RWPE2 (cell line): ENCODE data around the gene CSAD.
"Not testable (repeated sequence)": the region's sequence is repeated elsewhere in the genome, so short reads cannot be mapped to it uniquely, and the experiment has no call there.

Experiments
- ATAC-seq: fragments of 200-7000 bp; cut with Tn5 transposase; 3 replicates; pipeline ENCODE4 v1.9.1; 2021; ENCODE audit warnings: low read depth
- DNase-seq: peaks from one replicate; pipeline ENCODE4 v3.0.0-alpha.2; 2020; ENCODE audit warnings: low spot score
- H3K27ac ChIP-seq: fragments of 450-650 bp; 2 replicates; pipeline ENCODE4 v1.5.1; 2017; ENCODE audit warnings: mild to moderate bottlenecking; ENCODE audit not compliant: poor library complexity, severe bottlenecking
- H3K27me3 ChIP-seq: fragments of 250-450 bp; sonication (Bioruptor Pico); 2 replicates; pipeline ENCODE4 v1.5.1; 2021; ENCODE audit warnings: mild to moderate bottlenecking, moderate library complexity; ENCODE audit not compliant: insufficient read depth, poor library complexity, severe bottlenecking
- H3K36me3 ChIP-seq: fragments of 250-450 bp; sonication (Bioruptor Pico); 2 replicates; pipeline ENCODE4 v1.5.1; 2020; ENCODE audit warnings: low read depth, mild to moderate bottlenecking, moderate library complexity
- H3K4me1 ChIP-seq: fragments of 250-450 bp; sonication (Bioruptor Pico); 2 replicates; pipeline ENCODE4 v1.5.1; 2021; ENCODE audit warnings: mild to moderate bottlenecking, moderate library complexity; ENCODE audit not compliant: insufficient read depth, poor library complexity, severe bottlenecking
- H3K4me3 ChIP-seq: fragments of 250-450 bp; sonication (Bioruptor Pico); 2 replicates; pipeline ENCODE4 v1.5.1; 2021; ENCODE audit warnings: mild to moderate bottlenecking, moderate library complexity; ENCODE audit not compliant: severe bottlenecking
- H3K9me3 ChIP-seq: fragments of 250-450 bp; sonication (Bioruptor Pico); 2 replicates; pipeline ENCODE4 v1.5.1; 2021; ENCODE audit warnings: mild to moderate bottlenecking, moderate library complexity; ENCODE audit not compliant: severe bottlenecking
- CTCF ChIP-seq: fragments of 450-650 bp; IDR thresholded peaks from one replicate; pipeline ENCODE4 v1.5.1; 2017; ENCODE audit warnings: mild to moderate bottlenecking, moderate library complexity; ENCODE audit not compliant: poor library complexity, severe bottlenecking

CSAD gene

GRCh38 chr12:53169644-53170043 is 11.1 kb downstream of the CSAD start:
- ATAC-seq (no peak), DNase-seq (no peak)
- H3K27me3 ChIP-seq: no peaks in the 10 kb centered on the region
- no peaks in the 10 kb centered on the region for H3K4me1 ChIP-seq
- no peaks in the 10 kb centered on the region for H3K36me3 ChIP-seq
- no peak overlapping the region for H3K4me3 ChIP-seq
- H3K9me3 ChIP-seq: no peaks in the 10 kb centered on the region
- no peak overlapping the region for H3K27ac ChIP-seq
- TF ChIP-seq CTCF: no peak

GRCh38 chr12:53166837-53167236 is 13.9 kb downstream of the CSAD start:
- Histone ChIP-seq H3K27ac (no peak overlapping the region), H3K36me3 (no peaks in the 10 kb centered on the region), H3K4me1 (no peaks in the 10 kb centered on the region), H3K9me3 (no peaks in the 10 kb centered on the region), H3K27me3 (no peaks in the 10 kb centered on the region), H3K4me3 (no peak overlapping the region)
- ATAC-seq (peak; percentile 19; the same call in 1 of the 3 replicates), DNase-seq (no peak)
- TF ChIP-seq CTCF: no peak

- H3K27ac ChIP-seq, H3K4me1 ChIP-seq, H3K36me3 ChIP-seq, H3K9me3 ChIP-seq, H3K27me3 ChIP-seq, DNase-seq, H3K4me3 ChIP-seq, ATAC-seq: not testable (repeated sequence)
Measured at GRCh38 chr12:53163008-53163407, 17.7 kb downstream of the CSAD start.

- TF ChIP-seq CTCF: no peak
- no peaks in the 10 kb centered on the region for H3K9me3 ChIP-seq
- DNase-seq: no peak
- no peak for ATAC-seq
- no peaks in the 10 kb centered on the region for H3K27me3 ChIP-seq
- H3K36me3 ChIP-seq: no peaks in the 10 kb centered on the region
- H3K4me3 ChIP-seq: no peak overlapping the region
- no peak overlapping the region for H3K27ac ChIP-seq
- H3K4me1 ChIP-seq: no peaks in the 10 kb centered on the region
Measured at GRCh38 chr12:53161119-53161911, 19.4 kb downstream of the CSAD start.

GRCh38 chr12:53160673-53161072 is 20.1 kb downstream of the CSAD start:
- Histone ChIP-seq H3K9me3 (no peaks in the 10 kb centered on the region), H3K27me3 (no peaks in the 10 kb centered on the region), H3K4me1 (no peaks in the 10 kb centered on the region), H3K4me3 (no peak overlapping the region), H3K27ac (no peak overlapping the region), H3K36me3 (no peaks in the 10 kb centered on the region)
- no peak for TF ChIP-seq CTCF
- no peak for ATAC-seq
- DNase-seq: no peak
